Kidney epithelial cell (primary cell): ENCODE measurements around the gene PSMB7. TPM values are rescaled to one million over a fixed set of nuclear protein-coding genes. Genes with fewer than 3 reads are reported as not detected.
"Not testable (repeated sequence)": the region's sequence is repeated elsewhere in the genome, so short reads cannot be mapped to it uniquely, and the experiment has no call there.

Source experiments
- DNase-seq: peaks from one replicate; pipeline ENCODE4 v3.0.0-alpha.2; 2010; ENCODE audit warnings: low read depth
- H3K27me3 ChIP-seq: 2 replicates; pipeline ENCODE4 v1.6.0; 2011; ENCODE audit warnings: low read length; ENCODE audit not compliant: control insufficient read depth, insufficient read depth
- H3K36me3 ChIP-seq: 2 replicates; pipeline ENCODE4 v1.5.1; 2011; ENCODE audit warnings: low read length; ENCODE audit not compliant: control insufficient read depth, insufficient read depth
- H3K4me3 ChIP-seq: 2 replicates; pipeline ENCODE4 v1.5.1; 2011; ENCODE audit warnings: low read depth, mild to moderate bottlenecking, control low read depth, low read length
- CTCF ChIP-seq: IDR thresholded peaks from 2 replicates; pipeline ENCODE4 v1.5.1; 2011; ENCODE audit warnings: mild to moderate bottlenecking, moderate library complexity, low read length, control low read depth, inconsistent platforms; ENCODE audit not compliant: insufficient read depth, poor library complexity, severe bottlenecking
- total RNA-seq: library from RNA; depleted of rRNA; stranded (reverse); fragments of >200 nt; gene quantifications from 2 replicates; pipeline ENCODE4 v1.2.3, GENCODE V29; 2015

The PSMB7 gene
- total RNA-seq, 1 donor from 2014 or later: 419 TPM

- H3K27me3 ChIP-seq: peaks cover 8% of the 10 kb centered on the region
- H3K4me3 ChIP-seq: no peak overlapping the region
- TF ChIP-seq CTCF: no peak
- no peak for DNase-seq
- no peaks in the 10 kb centered on the region for H3K36me3 ChIP-seq
Measured at GRCh38 chr9:124436320-124436719, 21.1 kb upstream of the PSMB7 start.

- H3K36me3 ChIP-seq: no peaks in the 10 kb centered on the region
- TF ChIP-seq CTCF: no peak
- DNase-seq: no peak
- H3K4me3 ChIP-seq: no peak overlapping the region
- peaks cover 3% of the 10 kb centered on the region for H3K27me3 ChIP-seq
Measured at GRCh38 chr9:124429530-124429867, 14.3 kb upstream of the PSMB7 start.

GRCh38 chr9:124428751-124429529 lies 13.7 kb upstream of the PSMB7 start:
- no peak overlapping the region for H3K4me3 ChIP-seq
- no peak for TF ChIP-seq CTCF
- no peak for DNase-seq
- H3K36me3 ChIP-seq: no peaks in the 10 kb centered on the region
- peaks cover 6% of the 10 kb centered on the region for H3K27me3 ChIP-seq

- peaks cover 11% of the 10 kb centered on the region for H3K27me3 ChIP-seq
- no peak for TF ChIP-seq CTCF
- H3K4me3 ChIP-seq: no peak overlapping the region
- no peak for DNase-seq
- H3K36me3 ChIP-seq: no peaks in the 10 kb centered on the region
Measured at GRCh38 chr9:124427281-124427680, 12.0 kb upstream of the PSMB7 start.

GRCh38 chr9:124426361-124426760 lies 11.1 kb upstream of the PSMB7 start:
- Histone ChIP-seq H3K4me3 (no peak overlapping the region), H3K36me3 (no peaks in the 10 kb centered on the region), H3K27me3 (peaks cover 10% of the 10 kb centered on the region)
- TF ChIP-seq CTCF: no peak
- no peak for DNase-seq

- not testable (repeated sequence) for H3K36me3 ChIP-seq, DNase-seq, H3K27me3 ChIP-seq, H3K4me3 ChIP-seq
Measured at GRCh38 chr9:124425733-124426132, 10.5 kb upstream of the PSMB7 start.
